ENCODE measurements around the gene RPE.

- TF ChIP-seq, protein P1, sequence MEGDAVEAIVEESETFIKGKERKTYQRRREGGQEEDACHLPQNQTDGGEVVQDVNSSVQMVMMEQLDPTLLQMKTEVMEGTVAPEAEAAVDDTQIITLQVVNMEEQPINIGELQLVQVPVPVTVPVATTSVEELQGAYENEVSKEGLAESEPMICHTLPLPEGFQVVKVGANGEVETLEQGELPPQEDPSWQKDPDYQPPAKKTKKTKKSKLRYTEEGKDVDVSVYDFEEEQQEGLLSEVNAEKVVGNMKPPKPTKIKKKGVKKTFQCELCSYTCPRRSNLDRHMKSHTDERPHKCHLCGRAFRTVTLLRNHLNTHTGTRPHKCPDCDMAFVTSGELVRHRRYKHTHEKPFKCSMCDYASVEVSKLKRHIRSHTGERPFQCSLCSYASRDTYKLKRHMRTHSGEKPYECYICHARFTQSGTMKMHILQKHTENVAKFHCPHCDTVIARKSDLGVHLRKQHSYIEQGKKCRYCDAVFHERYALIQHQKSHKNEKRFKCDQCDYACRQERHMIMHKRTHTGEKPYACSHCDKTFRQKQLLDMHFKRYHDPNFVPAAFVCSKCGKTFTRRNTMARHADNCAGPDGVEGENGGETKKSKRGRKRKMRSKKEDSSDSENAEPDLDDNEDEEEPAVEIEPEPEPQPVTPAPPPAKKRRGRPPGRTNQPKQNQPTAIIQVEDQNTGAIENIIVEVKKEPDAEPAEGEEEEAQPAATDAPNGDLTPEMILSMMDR (IDR thresholded peaks at IDR 0.05) = no peak
- no peak for TF ChIP-seq POLR2A (IDR thresholded peaks at IDR 0.05)
Observed at GRCh38 chr2:210027608-210028007, 25.2 kb downstream of the RPE start.

Data from breast epithelium (tissue), 3 donors.